GM21447 (cell line): ENCODE measurements around the gene DDC.
"Not testable (repeated sequence)": the region's sequence is repeated elsewhere in the genome, so short reads cannot be mapped to it uniquely, and the experiment has no call there.

Experiments
- ATAC-seq: cut with Tn5 transposase; IDR thresholded peaks from one replicate; pipeline ENCODE4 v1.9.1; 2021; ENCODE audit not compliant: unreplicated experiment

The DDC gene

GRCh38 chr7:50461695-50462094 lies 103.5 kb downstream of the DDC start:
- ATAC-seq = no peak

- not testable (repeated sequence) for ATAC-seq
Observed at GRCh38 chr7:50459183-50459582, 106.0 kb downstream of the DDC start.

GRCh38 chr7:50458651-50459050 lies 106.6 kb downstream of the DDC start:
- not testable (repeated sequence) for ATAC-seq

- no peak for ATAC-seq
Observed at GRCh38 chr7:50456371-50457123, 108.7 kb downstream of the DDC start.

GRCh38 chr7:50455658-50456057 lies 109.5 kb downstream of the DDC start:
- ATAC-seq = no peak

GRCh38 chr7:50454968-50455367 lies 110.2 kb downstream of the DDC start:
- no peak for ATAC-seq

- ATAC-seq = peak; percentile 13
Observed at GRCh38 chr7:50450590-50451032, 114.6 kb downstream of the DDC start.

- ATAC-seq = peak; percentile 76
Observed at GRCh38 chr7:50449881-50450589, 115.2 kb downstream of the DDC start, which contains the start of gene FIGNL1. FIGNL1 (minus strand) TSS chr7:50450350; CDS start chr7:50447287, 3,063 bp downstream.

GRCh38 chr7:50449501-50449880 lies 115.7 kb downstream of the DDC start:
- peak; percentile 1 for ATAC-seq

GRCh38 chr7:50448823-50449222 lies 116.4 kb downstream of the DDC start:
- ATAC-seq = peak; percentile 33

- ATAC-seq = peak; percentile 30
Observed at GRCh38 chr7:50446542-50446960, 118.7 kb downstream of the DDC start.

GRCh38 chr7:50436133-50436806 lies 128.9 kb downstream of the DDC start:
- no peak for ATAC-seq

- no peak for ATAC-seq
Observed at GRCh38 chr7:50431722-50432305, 133.4 kb downstream of the DDC start.

- no peak for ATAC-seq
Observed at GRCh38 chr7:50431316-50431715, 133.9 kb downstream of the DDC start.

- ATAC-seq = no peak
Observed at GRCh38 chr7:50428911-50429310, 136.3 kb downstream of the DDC start.

GRCh38 chr7:50427518-50427917 lies 137.7 kb downstream of the DDC start:
- ATAC-seq = no peak

GRCh38 chr7:50426280-50427045 lies 138.7 kb downstream of the DDC start:
- ATAC-seq = no peak

GRCh38 chr7:50425318-50425717 lies 139.9 kb downstream of the DDC start:
- ATAC-seq = no peak

- no peak for ATAC-seq
Observed at GRCh38 chr7:50423860-50424259, 141.3 kb downstream of the DDC start.

- no peak for ATAC-seq
Observed at GRCh38 chr7:50422858-50423257, 142.3 kb downstream of the DDC start.

- no peak for ATAC-seq
Observed at GRCh38 chr7:50421043-50421442, 144.2 kb downstream of the DDC start.
